ENCODE data around the gene CHAD.

GRCh38 chr17:50499721-50500120 is 31.0 kb upstream of the CHAD start:
- TF ChIP-seq, protein P1, sequence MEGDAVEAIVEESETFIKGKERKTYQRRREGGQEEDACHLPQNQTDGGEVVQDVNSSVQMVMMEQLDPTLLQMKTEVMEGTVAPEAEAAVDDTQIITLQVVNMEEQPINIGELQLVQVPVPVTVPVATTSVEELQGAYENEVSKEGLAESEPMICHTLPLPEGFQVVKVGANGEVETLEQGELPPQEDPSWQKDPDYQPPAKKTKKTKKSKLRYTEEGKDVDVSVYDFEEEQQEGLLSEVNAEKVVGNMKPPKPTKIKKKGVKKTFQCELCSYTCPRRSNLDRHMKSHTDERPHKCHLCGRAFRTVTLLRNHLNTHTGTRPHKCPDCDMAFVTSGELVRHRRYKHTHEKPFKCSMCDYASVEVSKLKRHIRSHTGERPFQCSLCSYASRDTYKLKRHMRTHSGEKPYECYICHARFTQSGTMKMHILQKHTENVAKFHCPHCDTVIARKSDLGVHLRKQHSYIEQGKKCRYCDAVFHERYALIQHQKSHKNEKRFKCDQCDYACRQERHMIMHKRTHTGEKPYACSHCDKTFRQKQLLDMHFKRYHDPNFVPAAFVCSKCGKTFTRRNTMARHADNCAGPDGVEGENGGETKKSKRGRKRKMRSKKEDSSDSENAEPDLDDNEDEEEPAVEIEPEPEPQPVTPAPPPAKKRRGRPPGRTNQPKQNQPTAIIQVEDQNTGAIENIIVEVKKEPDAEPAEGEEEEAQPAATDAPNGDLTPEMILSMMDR (IDR thresholded peaks at IDR 0.05; ENCODE audit: low read depth, low read length, poor library complexity, severe bottlenecking): no peak
- no peak for TF ChIP-seq EZH2phosphoT487 (IDR thresholded peaks at IDR 0.05; ENCODE audit: borderline replicate concordance, low read length)

Data from DOHH2 (cell line).